LHCN-M2 (cell line): ENCODE data around the gene ACTG1. TPM values are rescaled to one million over a fixed set of nuclear protein-coding genes. Genes with fewer than 3 reads are reported as not detected.

Experiments used
- DNase-seq: peaks from one replicate; pipeline ENCODE4 v3.0.0-alpha.2; 2012; ENCODE audit warnings: low read depth
- total RNA-seq: library from RNA; depleted of rRNA; stranded (reverse); fragments of >200 nt; gene quantifications from 2 replicates; pipeline ENCODE4 v1.2.3, GENCODE V29; 2014

ACTG1 gene
- total RNA-seq, 1 experiment from 2014 or later, result 6,893 TPM

- no peak for DNase-seq
Observed at GRCh38 chr17:81481815-81482505, 30.6 kb downstream of the ACTG1 start.

- peak; percentile 30 for DNase-seq
Observed at GRCh38 chr17:81481073-81481799, 31.4 kb downstream of the ACTG1 start.

- peak; percentile 57 for DNase-seq
Observed at GRCh38 chr17:81480140-81481072, 32.2 kb downstream of the ACTG1 start.

GRCh38 chr17:81479175-81480071, 33.2 kb downstream of the ACTG1 start:
- DNase-seq, result no peak

GRCh38 chr17:81478119-81478518, 34.5 kb downstream of the ACTG1 start:
- DNase-seq, result no peak

GRCh38 chr17:81477173-81477572, 35.4 kb downstream of the ACTG1 start:
- no peak for DNase-seq

- DNase-seq, result no peak
Observed at GRCh38 chr17:81476635-81477034, 36.0 kb downstream of the ACTG1 start.

GRCh38 chr17:81476097-81476496, 36.5 kb downstream of the ACTG1 start:
- DNase-seq, result no peak

- DNase-seq, result no peak
Observed at GRCh38 chr17:81474958-81475357, 37.6 kb downstream of the ACTG1 start.

- no peak for DNase-seq
Observed at GRCh38 chr17:81473019-81473418, 39.6 kb downstream of the ACTG1 start.

- no peak for DNase-seq
Observed at GRCh38 chr17:81471818-81472456, 40.7 kb downstream of the ACTG1 start.

GRCh38 chr17:81470944-81471817, 41.4 kb downstream of the ACTG1 start:
- DNase-seq, result no peak

GRCh38 chr17:81470270-81470943, 42.2 kb downstream of the ACTG1 start:
- no peak for DNase-seq

GRCh38 chr17:81469266-81469665, 43.3 kb downstream of the ACTG1 start:
- no peak for DNase-seq

- DNase-seq, result no peak
Observed at GRCh38 chr17:81468770-81469121, 43.9 kb downstream of the ACTG1 start.

- DNase-seq, result no peak
Observed at GRCh38 chr17:81468111-81468769, 44.4 kb downstream of the ACTG1 start.

GRCh38 chr17:81466564-81467472, 45.8 kb downstream of the ACTG1 start:
- DNase-seq, result no peak
